H9 (cell line): ENCODE data around the gene AKAP7. TPM values are rescaled to one million over a fixed set of nuclear protein-coding genes. Genes with fewer than 3 reads are reported as not detected.

Experiments used
- DNase-seq: peaks from one replicate; pipeline ENCODE4 v3.0.0-alpha.2; 2017
- H2AFZ ChIP-seq: one replicate; pipeline ENCODE4 v1.6.1; 2013; ENCODE audit warnings: mild to moderate bottlenecking, low read length, control low read depth, moderate library complexity
- H2AK5ac ChIP-seq: 2 replicates; pipeline ENCODE4 v1.6.1; 2013; ENCODE audit warnings: low read length, control low read depth, mixed read lengths; ENCODE audit not compliant: insufficient read length
- H2BK120ac ChIP-seq: one replicate; pipeline ENCODE4 v1.6.1; 2013; ENCODE audit warnings: low read depth, mild to moderate bottlenecking, low read length, control low read depth, inconsistent platforms; ENCODE audit not compliant: poor library complexity, severe bottlenecking
- H2BK12ac ChIP-seq: 2 replicates; pipeline ENCODE4 v1.6.1; 2013; ENCODE audit warnings: low read length, control low read depth, mixed read lengths, low read depth; ENCODE audit not compliant: insufficient read length
- H2BK15ac ChIP-seq: 2 replicates; pipeline ENCODE4 v1.6.1; 2013; ENCODE audit warnings: low read depth, low read length, control low read depth
- H2BK20ac ChIP-seq: one replicate; pipeline ENCODE4 v1.6.1; 2013; ENCODE audit warnings: low read depth, mild to moderate bottlenecking, low read length, control low read depth, inconsistent platforms; ENCODE audit not compliant: poor library complexity, severe bottlenecking
- H2BK5ac ChIP-seq: 2 replicates; pipeline ENCODE4 v1.6.1; 2013; ENCODE audit warnings: low read length, control low read depth, mixed read lengths; ENCODE audit not compliant: insufficient read length
- H3K14ac ChIP-seq: 2 replicates; pipeline ENCODE4 v1.6.1; 2013; ENCODE audit warnings: low read length, control low read depth; ENCODE audit not compliant: insufficient read depth
- H3K18ac ChIP-seq: 2 replicates; pipeline ENCODE4 v1.6.1; 2013; ENCODE audit warnings: low read depth, mild to moderate bottlenecking, mixed read lengths, low read length, control low read depth; ENCODE audit not compliant: insufficient read length
- H3K23ac ChIP-seq: 2 replicates; pipeline ENCODE4 v1.6.1; 2013; ENCODE audit warnings: low read length, control low read depth, mixed read lengths, low read depth; ENCODE audit not compliant: insufficient read length
- H3K23me2 ChIP-seq: 2 replicates; pipeline ENCODE4 v1.6.1; 2013; ENCODE audit warnings: low read depth, mild to moderate bottlenecking, mixed read lengths, low read length, control low read depth; ENCODE audit not compliant: insufficient read length, poor library complexity, severe bottlenecking
- H3K27ac ChIP-seq: 2 replicates; pipeline ENCODE4 v1.5.1; 2013; ENCODE audit warnings: low read length, control low read depth, mixed read lengths, low read depth; ENCODE audit not compliant: insufficient read length
- H3K27me3 ChIP-seq: 2 replicates; pipeline ENCODE4 v1.6.1; 2013; ENCODE audit warnings: low read length, control low read depth, inconsistent platforms; ENCODE audit not compliant: insufficient read depth
- H3K4ac ChIP-seq: 2 replicates; pipeline ENCODE4 v1.6.1; 2013; ENCODE audit warnings: low read depth, mild to moderate bottlenecking, control low read depth, inconsistent platforms, low read length, moderate library complexity
- H3K4me1 ChIP-seq: 2 replicates; pipeline ENCODE4 v1.6.1; 2013; ENCODE audit warnings: low read length, control low read depth, inconsistent platforms; ENCODE audit not compliant: insufficient read depth
- H3K4me2 ChIP-seq: 2 replicates; pipeline ENCODE4 v1.6.1; 2013; ENCODE audit warnings: low read length, control low read depth, mixed read lengths; ENCODE audit not compliant: insufficient read length, insufficient read depth
- H3K56ac ChIP-seq: 2 replicates; pipeline ENCODE4 v1.6.1; 2013; ENCODE audit warnings: low read depth, mild to moderate bottlenecking, mixed read lengths, low read length, control low read depth; ENCODE audit not compliant: insufficient read length
- H3K79me1 ChIP-seq: 2 replicates; pipeline ENCODE4 v1.6.1; 2013; ENCODE audit warnings: low read depth, mild to moderate bottlenecking, moderate library complexity, low read length, control low read depth, inconsistent platforms; ENCODE audit not compliant: insufficient read depth, poor library complexity, severe bottlenecking
- H3K79me2 ChIP-seq: 2 replicates; pipeline ENCODE4 v1.6.1; 2013; ENCODE audit warnings: low read length, control low read depth, inconsistent platforms; ENCODE audit not compliant: insufficient read depth
- H3K9ac ChIP-seq: 2 replicates; pipeline ENCODE4 v1.6.1; 2013; ENCODE audit warnings: low read length, control low read depth, mixed read lengths; ENCODE audit not compliant: insufficient read length; ENCODE audit errors: extremely low read depth
- H3K9me3 ChIP-seq: one replicate; pipeline ENCODE4 v1.6.1; 2013; ENCODE audit warnings: low read depth, low read length, inconsistent platforms; ENCODE audit not compliant: control insufficient read depth
- H3T11ph ChIP-seq: one replicate; pipeline ENCODE4 v1.6.1; 2013; ENCODE audit warnings: mild to moderate bottlenecking, low read length, control low read depth, inconsistent platforms
- H4K20me1 ChIP-seq: one replicate; pipeline ENCODE4 v1.6.1; 2013; ENCODE audit not compliant: control insufficient read depth, insufficient read length, insufficient read depth
- H4K5ac ChIP-seq: 2 replicates; pipeline ENCODE4 v1.6.1; 2013; ENCODE audit warnings: low read depth, mild to moderate bottlenecking, mixed read lengths, low read length, control low read depth; ENCODE audit not compliant: insufficient read length
- H4K8ac ChIP-seq: replicated peaks from 2 replicates; pipeline ENCODE4 v1.6.1; 2013; ENCODE audit warnings: low read length, control low read depth, mixed read lengths, low read depth; ENCODE audit not compliant: insufficient read length
- H4K91ac ChIP-seq: 2 replicates; pipeline ENCODE4 v1.6.1; 2013; ENCODE audit warnings: low read depth, mild to moderate bottlenecking, moderate library complexity, mixed read lengths, low read length, control low read depth; ENCODE audit not compliant: insufficient read length
- H3K27ac Mint-ChIP-seq, 3 experiments: 2 replicates in 2 of 3; 3 replicates in 1 of 3; pipeline ENCODE4 v1.8.0; 2020 to 2021; ENCODE audit warnings: mixed read lengths in 3 of 3, mild to moderate bottlenecking in 1 of 3, moderate library complexity in 1 of 3
- H3K27me3 Mint-ChIP-seq: 2 replicates; pipeline ENCODE4 v1.8.0; 2021; ENCODE audit warnings: low read depth, mild to moderate bottlenecking, moderate library complexity, mixed read lengths
- H3K36me3 Mint-ChIP-seq, 3 experiments: 2 replicates in 2 of 3; 3 replicates in 1 of 3; pipeline ENCODE4 v1.8.0; 2020 to 2021; ENCODE audit warnings: low read depth in 3 of 3, mixed read lengths in 3 of 3; ENCODE audit not compliant: insufficient read depth in 1 of 3
- H3K4me1 Mint-ChIP-seq, 2 experiments: 2 replicates each; pipeline ENCODE4 v1.8.0; 2020; ENCODE audit warnings: mixed read lengths in 2 of 2
- H3K4me3 Mint-ChIP-seq, 2 experiments: 2 replicates in 1 of 2; 3 replicates in 1 of 2; pipeline ENCODE4 v1.8.0; 2020 to 2021; ENCODE audit warnings: mild to moderate bottlenecking in 2 of 2, mixed read lengths in 2 of 2, moderate library complexity in 1 of 2
- H3K9me3 Mint-ChIP-seq, 2 experiments: 2 replicates in 1 of 2; 3 replicates in 1 of 2; pipeline ENCODE4 v1.8.0; 2020; ENCODE audit warnings: mild to moderate bottlenecking in 2 of 2, mixed read lengths in 2 of 2, moderate library complexity in 1 of 2
- CTCF ChIP-seq: fragments of 200-600 bp; sonication (generic); conservative IDR thresholded peaks from 3 replicates; pipeline ENCODE4 v1.8.0; 2021; ENCODE audit warnings: antibody characterized with exemption, mild to moderate bottlenecking
- WGBS: extraction: QIAGEN DNeasy Blood & Tissue Kit; methylation state at CpG from one replicate; pipeline ENCODE4 v1.1.7; 2013; ENCODE audit warnings: missing lambda C conversion rate, low lambda C conversion rate, mixed read lengths; ENCODE audit not compliant: insufficient read length; ENCODE audit errors: extremely low coverage; 5-methylcytosine and 5-hydroxymethylcytosine counted together
- total RNA-seq: library from RNA; stranded (reverse); gene quantifications from 2 replicates; pipeline ENCODE4 v1.2.1, GENCODE V29; 2021

Gene AKAP7
- total RNA-seq, 1 experiment from 2014 or later = 9.8 TPM

DNA sequence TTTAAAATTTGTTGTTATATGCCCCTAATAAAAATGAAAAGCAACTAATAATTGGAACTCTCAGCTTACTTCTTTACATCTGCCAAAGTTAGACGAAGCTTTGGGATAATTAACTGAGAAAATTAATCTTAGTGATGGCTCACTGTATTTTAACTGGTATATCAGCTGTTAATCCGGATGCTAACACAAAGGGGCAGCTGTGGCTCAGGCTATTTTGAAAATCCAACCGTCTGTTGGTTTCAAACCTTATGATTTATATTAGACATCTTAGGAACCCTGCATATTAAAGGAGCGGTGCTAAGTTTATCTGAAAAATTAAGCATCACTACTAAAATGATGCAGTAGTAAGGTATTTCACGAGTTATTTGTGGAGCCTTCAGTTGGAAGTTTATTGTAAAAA is 96.6 kb downstream of the AKAP7 start:
- Histone ChIP-seq H3K18ac (no peak overlapping the region), H2AK5ac (no peak overlapping the region), H3K23ac (no peak overlapping the region), H2BK5ac (no peak overlapping the region), H3K56ac (no peak overlapping the region), H3K4me1 (no peaks in the 10 kb centered on the region), H3K27me3 (no peaks in the 10 kb centered on the region), H3K9ac (no peak overlapping the region), H2AFZ (no peak overlapping the region), H2BK120ac (no peak overlapping the region), H3K27ac (no peak overlapping the region), H4K8ac (no peak overlapping the region), H4K91ac (no peak overlapping the region), H3K23me2 (no peaks in the 10 kb centered on the region), H3K4me2 (no peak overlapping the region), H3K9me3 (no peaks in the 10 kb centered on the region), H3K4ac (no peak overlapping the region), H4K5ac (no peak overlapping the region), H2BK12ac (no peak overlapping the region), H3T11ph (no peak overlapping the region), H2BK15ac (no peak overlapping the region), H2BK20ac (no peak overlapping the region), H3K14ac (no peak overlapping the region), H4K20me1 (no peaks in the 10 kb centered on the region), H3K79me1 (no peaks in the 10 kb centered on the region), H3K79me2 (no peaks in the 10 kb centered on the region)
- Mint-ChIP-seq H3K36me3 (peaks cover 0 to 7% (median 2%) of the 10 kb centered on the region in 3 experiments; a peak in 5 of 7 replicates), H3K4me3 (no peak overlapping the region), H3K9me3 (peaks cover 3 to 5% of the 10 kb centered on the region in 2 experiments; a peak in 2 of 5 replicates), H3K4me1 (peaks cover 7 to 16% of the 10 kb centered on the region in 2 experiments), H3K27me3 (no peaks in the 10 kb centered on the region), H3K27ac (no peak overlapping the region)
- DNase-seq = no peak
- TF ChIP-seq CTCF = no peak
- WGBS = no CpG with 5 or more reads among the region's 5 CpGs
